ENCODE results near the gene ADGRA1. TPM values are rescaled to one million over a fixed set of nuclear protein-coding genes. Genes with fewer than 3 reads are reported as not detected.

ADGRA1 gene
- total RNA-seq, 1 donor from 2014 or later = 0.13 TPM

- no peak for DNase-seq (ENCODE audit: low spot score)
Measured at GRCh38 chr10:133178357-133179127, 90.8 kb downstream of the ADGRA1 start.

- DNase-seq (ENCODE audit: low spot score) = no peak
Measured at GRCh38 chr10:133179128-133179520, 91.4 kb downstream of the ADGRA1 start.

GRCh38 chr10:133179651-133180050, 91.9 kb downstream of the ADGRA1 start:
- DNase-seq (ENCODE audit: low spot score) = no peak

GRCh38 chr10:133180192-133180964, 92.7 kb downstream of the ADGRA1 start:
- DNase-seq (ENCODE audit: low spot score) = no peak

- DNase-seq (ENCODE audit: low spot score) = no peak
Measured at GRCh38 chr10:133180965-133181639, 93.4 kb downstream of the ADGRA1 start.

Other genes starting within 250 kb of the ADGRA1 start
- 1.7 TPM for gene CFAP46, start 145.4 kb upstream of the ADGRA1 start, total RNA-seq
- 2.2 TPM for gene KNDC1, start 72.3 kb downstream of the ADGRA1 start, total RNA-seq
- gene UTF1, start 142.3 kb downstream of the ADGRA1 start, total RNA-seq = not detected
- gene VENTX, start 149.9 kb downstream of the ADGRA1 start, total RNA-seq = 0.81 TPM
- 35.3 TPM for gene ADAM8, start 188.9 kb downstream of the ADGRA1 start, total RNA-seq
- 51.9 TPM for gene TUBGCP2, start 220.9 kb downstream of the ADGRA1 start, total RNA-seq
- gene ZNF511, start 221.0 kb downstream of the ADGRA1 start, total RNA-seq = 37.4 TPM
- not detected for gene CALY, start 249.0 kb downstream of the ADGRA1 start, total RNA-seq

Data from ureter (tissue), 1 donor.